AG04449 (cell line): ENCODE measurements around the gene MON2.
"Not testable (repeated sequence)": the region's sequence is repeated elsewhere in the genome, so short reads cannot be mapped to it uniquely, and the experiment has no call there.

Experiments
- CTCF ChIA-PET: fragments of 350-600 bp; formaldehyde crosslinking; extraction: SDS; loops from one replicate; lab custom pipeline; 2021; ENCODE audit warnings: antibody characterized with exemption; lab: Yijun Ruan, JAX
- POLR2A ChIA-PET: fragments of 400-600, 350-600 bp; formaldehyde crosslinking; extraction: SDS; loops from one replicate; lab custom pipeline; 2020; ENCODE audit warnings: antibody characterized with exemption, inconsistent platforms; lab: Yijun Ruan, JAX
- DNase-seq: peaks from one replicate; pipeline ENCODE4 v3.0.0-alpha.2; 2010; ENCODE audit warnings: low read depth, low spot score
- H3K4me3 ChIP-seq: 2 replicates; pipeline ENCODE4 v1.5.1; 2011; ENCODE audit warnings: low read depth, mild to moderate bottlenecking, control low read depth, low read length
- TF ChIP-seq, protein P1 (sequence below): IDR thresholded peaks from one replicate; pipeline ENCODE4 v1.5.1; 2011; ENCODE audit warnings: mild to moderate bottlenecking, moderate library complexity, low read length, control low read depth, inconsistent platforms; ENCODE audit not compliant: insufficient read depth; ENCODE audit errors: missing control alignments

Gene MON2

DNA sequence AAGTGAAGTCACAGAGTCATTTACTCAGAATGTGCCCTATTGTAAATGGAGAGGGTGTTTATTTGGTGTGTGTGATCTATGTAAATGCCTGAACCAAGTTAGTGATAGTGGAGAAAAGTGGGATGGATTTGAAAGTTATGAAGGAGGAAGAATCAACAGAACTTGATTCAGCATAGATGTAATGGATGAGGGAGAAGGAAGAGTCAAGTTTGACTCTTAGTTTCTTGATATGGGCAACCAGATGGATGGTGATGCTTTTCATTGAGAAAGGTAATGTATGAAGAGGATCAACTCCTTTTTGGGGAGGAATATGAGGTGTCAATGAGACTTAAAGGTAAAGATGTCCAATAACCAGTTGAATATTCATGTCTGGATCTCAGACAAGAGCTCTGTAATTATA lies 6.7 kb upstream of the MON2 start:
- ChIA-PET CTCF (no interaction called here), POLR2A (no interaction called here)
- DNase-seq: no peak
- TF ChIP-seq, protein P1, sequence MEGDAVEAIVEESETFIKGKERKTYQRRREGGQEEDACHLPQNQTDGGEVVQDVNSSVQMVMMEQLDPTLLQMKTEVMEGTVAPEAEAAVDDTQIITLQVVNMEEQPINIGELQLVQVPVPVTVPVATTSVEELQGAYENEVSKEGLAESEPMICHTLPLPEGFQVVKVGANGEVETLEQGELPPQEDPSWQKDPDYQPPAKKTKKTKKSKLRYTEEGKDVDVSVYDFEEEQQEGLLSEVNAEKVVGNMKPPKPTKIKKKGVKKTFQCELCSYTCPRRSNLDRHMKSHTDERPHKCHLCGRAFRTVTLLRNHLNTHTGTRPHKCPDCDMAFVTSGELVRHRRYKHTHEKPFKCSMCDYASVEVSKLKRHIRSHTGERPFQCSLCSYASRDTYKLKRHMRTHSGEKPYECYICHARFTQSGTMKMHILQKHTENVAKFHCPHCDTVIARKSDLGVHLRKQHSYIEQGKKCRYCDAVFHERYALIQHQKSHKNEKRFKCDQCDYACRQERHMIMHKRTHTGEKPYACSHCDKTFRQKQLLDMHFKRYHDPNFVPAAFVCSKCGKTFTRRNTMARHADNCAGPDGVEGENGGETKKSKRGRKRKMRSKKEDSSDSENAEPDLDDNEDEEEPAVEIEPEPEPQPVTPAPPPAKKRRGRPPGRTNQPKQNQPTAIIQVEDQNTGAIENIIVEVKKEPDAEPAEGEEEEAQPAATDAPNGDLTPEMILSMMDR: no peak
- H3K4me3 ChIP-seq: no peak overlapping the region

DNA sequence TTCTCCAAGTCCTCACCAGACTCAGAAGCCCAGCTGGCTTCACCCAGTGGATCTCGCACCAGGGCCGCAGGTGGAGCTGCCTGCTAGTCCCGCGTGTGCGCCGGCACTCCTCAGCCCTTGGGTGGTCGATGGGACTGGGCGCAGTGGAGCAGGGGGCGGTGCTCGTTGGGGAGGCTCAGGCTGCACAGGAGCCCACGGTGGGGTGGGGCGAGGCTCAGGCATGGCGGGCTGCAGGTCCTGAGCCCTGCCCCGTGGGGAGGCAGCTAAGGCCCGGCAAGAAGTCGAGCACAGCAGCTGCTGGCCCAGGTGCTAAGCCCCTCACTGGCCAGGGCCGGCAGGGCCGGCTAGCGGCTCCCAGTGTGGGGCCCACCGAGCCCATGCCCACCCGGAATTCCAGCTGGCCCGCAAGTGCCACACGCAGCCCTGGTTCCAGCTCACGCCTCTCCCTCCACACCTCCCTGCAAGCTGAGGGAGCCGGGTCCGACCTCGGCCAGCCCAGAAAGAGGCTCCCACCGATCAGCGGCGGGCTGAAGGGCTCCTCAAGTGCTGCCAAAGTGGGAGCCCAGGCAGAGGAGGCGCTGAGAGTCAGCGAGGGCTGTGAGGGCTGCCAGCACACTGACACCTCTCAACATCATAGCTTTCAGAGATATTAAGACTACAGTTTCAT lies 5.3 kb upstream of the MON2 start:
- DNase-seq, POLR2A ChIA-PET, H3K4me3 ChIP-seq: not testable (repeated sequence)
- CTCF ChIA-PET: interaction anchor here (1.2 to 1.3 kb wide), 2 partner anchors 24 to 25 kb away, joined by 3 read pairs; no protein-coding TSS in a partner anchor

DNA sequence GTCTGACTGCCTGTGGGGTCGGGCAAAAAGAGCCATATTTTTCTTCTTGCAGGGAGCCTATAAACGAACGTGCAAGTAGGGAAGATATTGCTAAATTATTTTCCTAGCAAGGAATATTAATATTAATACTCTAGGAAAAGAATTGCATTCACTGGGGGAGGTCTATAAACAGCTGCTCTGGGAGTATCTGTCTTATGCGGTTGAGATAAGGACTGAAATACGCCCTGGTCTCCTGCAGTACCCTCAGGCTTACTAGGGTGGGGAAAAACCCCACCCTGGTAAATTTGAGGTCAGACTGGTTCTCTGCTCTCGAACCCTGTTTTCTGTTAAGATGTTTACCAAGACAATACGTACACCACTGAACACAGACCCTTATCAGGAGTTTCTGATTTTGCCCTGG lies 3.4 kb upstream of the MON2 start:
- CTCF ChIA-PET: interaction anchor here (1.3 kb wide), 1 partner anchor 25 kb away, joined by 3 read pairs; no protein-coding TSS in a partner anchor
- POLR2A ChIA-PET, H3K4me3 ChIP-seq, DNase-seq: not testable (repeated sequence)

DNA sequence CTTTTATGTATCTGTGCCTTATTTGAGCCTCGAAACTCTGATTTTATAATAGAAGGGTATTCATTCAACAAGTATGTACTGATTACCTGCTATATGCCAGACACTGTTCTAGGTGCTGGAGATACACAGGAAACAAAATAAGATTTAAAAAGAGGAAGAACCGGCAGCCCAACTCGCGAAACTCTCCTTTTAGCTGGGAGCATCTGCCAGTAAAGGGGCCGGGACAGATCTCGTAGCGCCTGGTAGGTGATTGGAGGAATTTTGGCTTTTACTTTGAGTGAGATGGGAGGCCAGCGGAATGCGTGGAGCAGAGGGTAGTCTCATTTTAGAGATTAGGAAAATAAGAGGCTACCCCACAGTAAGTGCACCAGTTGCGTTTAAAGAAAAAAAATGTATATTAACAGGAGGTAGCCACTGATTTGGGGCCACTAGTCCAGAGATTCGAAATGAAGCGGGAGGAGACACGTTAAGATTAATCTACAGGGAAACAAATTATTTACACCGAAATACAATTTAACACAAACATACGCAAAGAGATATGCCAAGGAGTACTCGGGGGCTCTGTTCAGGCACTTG lies 520 bp upstream of the MON2 start:
- H3K4me3 ChIP-seq: peak overlapping the region; percentile 96
- POLR2A ChIA-PET: interaction anchor here (1.3 kb wide), 1 partner anchor 41 kb away, joined by 3 read pairs; no protein-coding TSS in a partner anchor
- DNase-seq: no peak
- TF ChIP-seq, protein P1: no peak
- CTCF ChIA-PET: interaction anchor here (0.8 to 3.9 kb wide), 4 partner anchors 29 to 810 kb away, joined by 3 to 30 read pairs (median 4); partner anchors contain the start of gene USP15

DNA sequence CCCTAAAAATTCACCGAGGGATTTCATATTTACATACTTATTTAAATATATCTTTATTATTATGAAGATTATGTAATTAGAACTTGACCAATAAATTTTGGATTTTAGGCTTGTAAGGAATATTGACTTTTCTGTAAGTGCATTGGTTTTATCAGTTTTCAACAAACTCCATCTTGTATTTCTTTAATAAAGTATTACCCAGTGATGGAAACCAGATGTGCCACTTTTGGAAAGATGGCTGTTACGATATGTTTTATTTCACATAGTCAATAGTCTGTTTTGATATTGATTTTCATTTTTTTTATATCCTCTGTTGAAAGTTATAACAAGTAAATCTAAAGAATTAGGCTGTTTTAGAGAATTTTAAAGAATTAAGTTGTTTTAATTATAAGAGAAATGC lies 1.8 kb downstream of the MON2 start:
- DNase-seq: no peak
- TF ChIP-seq, protein P1: no peak
- peak overlapping the region; percentile 96 for H3K4me3 ChIP-seq
- ChIA-PET CTCF (interaction anchor here (1.4 to 3.9 kb wide), 2 partner anchors 32 to 326 kb away, joined by 4 to 30 read pairs; no protein-coding TSS in a partner anchor), POLR2A (no interaction called here)

DNA sequence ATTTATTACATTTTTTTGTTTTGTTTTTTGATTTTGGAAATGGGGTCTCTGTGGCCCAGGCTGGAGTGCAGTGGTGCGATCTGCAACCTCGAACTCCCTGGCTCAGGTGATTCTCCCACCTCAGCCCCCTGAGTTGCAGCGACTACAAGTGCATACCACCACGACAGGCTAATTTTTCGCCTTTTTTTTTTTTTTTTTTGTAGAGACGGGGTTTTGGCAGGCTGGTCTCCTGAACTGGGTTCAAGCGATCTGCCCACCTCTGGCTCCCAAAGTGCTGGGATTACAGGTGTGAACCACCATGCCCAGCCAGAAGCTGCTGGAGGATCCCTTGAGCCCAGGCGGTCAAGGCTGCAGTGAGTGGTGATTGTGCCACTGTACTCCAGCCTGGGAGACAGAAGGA lies 2.3 kb downstream of the MON2 start:
- CTCF ChIA-PET: interaction anchor here (1.4 to 2.1 kb wide), 3 partner anchors 32 to 344 kb away, joined by 4 to 13 read pairs (median 7); no protein-coding TSS in a partner anchor
- POLR2A ChIA-PET: no interaction called here
- TF ChIP-seq, protein P1: no peak
- peak overlapping the region; percentile 96 for H3K4me3 ChIP-seq
- DNase-seq: no peak

DNA sequence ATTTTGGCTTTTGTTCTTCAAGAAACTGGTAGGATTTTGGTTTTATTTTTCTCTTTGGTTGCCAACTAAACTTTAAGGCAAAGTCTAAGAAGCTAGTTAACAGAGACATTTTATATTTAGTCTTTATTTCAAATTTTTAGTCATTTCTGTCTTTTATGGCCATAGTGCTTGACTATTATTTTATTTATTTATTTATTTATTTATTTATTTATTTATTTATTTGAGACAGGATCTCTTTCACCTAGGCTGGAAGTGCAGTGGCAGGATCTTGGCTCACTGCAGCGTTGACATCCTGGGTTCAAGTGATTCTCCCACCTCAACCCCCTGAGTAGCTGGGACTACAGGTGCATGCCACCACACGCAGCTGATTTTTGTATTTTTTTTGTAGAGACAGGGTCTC lies 3.1 kb downstream of the MON2 start:
- ChIA-PET CTCF (interaction anchor here (0.9 to 2.1 kb wide), 4 partner anchors 32 to 344 kb away, joined by 3 to 13 read pairs (median 6); no protein-coding TSS in a partner anchor), POLR2A (no interaction called here)
- no peak for DNase-seq
- H3K4me3 ChIP-seq: no peak overlapping the region
- TF ChIP-seq, protein P1: no peak
